HS-5 (cell line): Measurements from ENCODE around the gene ZFP64.
"Not testable (repeated sequence)": the region's sequence is repeated elsewhere in the genome, so short reads cannot be mapped to it uniquely, and the experiment has no call there.

ENCODE experiments used
- DNase-seq: peaks from one replicate; pipeline ENCODE4 v3.0.0-alpha.2; 2012; ENCODE audit warnings: low read depth

The ZFP64 gene

GRCh38 chr20:52201395-52201794 is 9.8 kb upstream of the ZFP64 start:
- no peak for DNase-seq

DNA sequence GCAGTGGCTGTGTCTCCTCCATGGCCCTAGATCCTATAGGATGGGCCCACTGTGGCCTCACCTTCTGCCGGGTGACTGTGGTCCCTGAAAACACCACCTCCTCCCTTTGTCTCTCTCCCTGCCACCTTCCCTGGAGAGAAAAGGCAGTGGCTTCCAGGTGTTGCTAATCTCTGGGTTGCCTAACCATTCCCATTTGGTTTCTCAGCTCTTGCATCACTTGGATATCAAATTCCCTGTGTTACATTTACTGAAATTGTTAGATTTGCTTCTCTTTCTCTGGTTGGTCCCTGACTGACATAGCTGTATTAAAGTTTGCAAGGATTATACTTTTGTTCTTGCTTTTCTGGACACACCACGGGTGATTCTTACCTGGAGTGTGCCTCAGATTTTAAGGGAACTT is 9.3 kb upstream of the ZFP64 start:
- DNase-seq, result no peak

- DNase-seq, result no peak
These were observed 5.3 kb upstream of the ZFP64 start for GRCh38 chr20:52196845-52197244.

GRCh38 chr20:52193886-52194545 is 2.4 kb upstream of the ZFP64 start:
- no peak for DNase-seq

- DNase-seq, result no peak
These were observed 1.6 kb upstream of the ZFP64 start for GRCh38 chr20:52193133-52193532.

DNA sequence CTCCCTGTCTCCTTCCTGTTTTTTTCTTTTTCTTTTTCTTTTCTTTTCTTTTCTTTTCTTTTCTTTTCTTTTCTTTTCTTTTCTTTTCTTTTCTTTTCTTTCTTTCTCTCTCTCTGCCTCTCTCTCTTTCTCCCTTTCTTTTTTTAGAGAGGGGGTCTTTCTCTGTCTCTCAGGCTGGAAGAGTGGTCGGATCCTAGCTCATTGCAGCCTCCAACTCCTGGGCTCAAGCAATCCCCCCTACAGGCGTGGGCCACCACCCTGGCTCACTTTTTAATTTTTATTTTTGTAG is 1.1 kb upstream of the ZFP64 start:
- DNase-seq, result not testable (repeated sequence)

GRCh38 chr20:52191916-52192718 is 538 bp upstream of the ZFP64 start:
- DNase-seq, result peak; percentile 65

DNA sequence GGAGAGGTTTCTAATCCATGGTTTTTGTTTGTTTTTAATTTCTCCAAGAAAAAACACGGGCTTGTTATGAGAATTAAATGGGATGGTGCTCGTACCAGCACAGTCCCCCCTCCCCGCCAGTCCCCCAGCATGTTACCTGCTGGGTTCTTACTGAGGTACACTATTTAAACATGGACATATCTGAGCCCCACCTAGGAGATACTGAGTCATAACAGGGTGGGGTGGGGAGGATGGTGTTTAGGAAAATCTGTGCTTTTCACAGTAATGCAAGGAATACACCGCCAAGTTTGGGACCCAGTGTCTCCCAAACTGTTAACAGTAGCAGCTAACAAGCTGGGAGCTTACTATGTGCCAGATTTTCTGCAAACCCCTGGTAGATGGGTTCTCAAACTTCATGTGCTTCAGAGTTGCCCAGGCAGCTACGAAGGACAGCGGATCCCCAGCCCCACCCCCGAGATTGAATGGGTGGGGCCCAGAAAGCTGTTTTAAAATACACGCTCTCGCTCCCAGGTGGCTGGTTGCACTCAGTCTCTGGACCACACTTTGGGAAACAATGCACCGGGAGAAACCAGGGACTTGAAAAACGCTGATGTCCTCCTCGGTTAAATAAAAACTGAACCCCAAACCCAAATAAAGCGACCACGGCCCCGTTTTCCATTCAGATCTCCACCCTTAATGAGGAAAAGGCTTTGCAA is 995 bp downstream of the ZFP64 start:
- DNase-seq, result peak; percentile 83

DNA sequence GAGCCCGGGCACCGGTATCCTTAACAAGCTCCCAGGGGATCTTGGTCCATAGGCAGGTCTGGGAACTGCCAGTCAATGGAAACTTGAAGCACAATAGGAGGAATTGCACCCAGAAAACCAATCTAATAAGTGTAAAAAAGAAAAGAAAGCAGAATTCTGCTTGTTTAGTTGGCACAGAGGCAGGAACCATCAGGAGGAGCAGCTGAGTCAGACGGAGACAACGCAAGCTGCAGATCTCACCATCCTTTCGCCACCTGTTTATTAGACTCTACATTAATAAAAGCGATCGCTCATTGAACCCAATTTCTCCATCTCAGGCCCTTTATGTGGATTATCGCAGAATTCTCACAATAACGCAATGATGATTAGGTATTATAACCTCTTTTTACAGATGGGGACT is 9.8 kb downstream of the ZFP64 start:
- DNase-seq, result no peak

- no peak for DNase-seq
These were observed 11.3 kb downstream of the ZFP64 start for GRCh38 chr20:52180180-52180840.

- DNase-seq, result no peak
These were observed 12.0 kb downstream of the ZFP64 start for GRCh38 chr20:52179331-52180179.

DNA sequence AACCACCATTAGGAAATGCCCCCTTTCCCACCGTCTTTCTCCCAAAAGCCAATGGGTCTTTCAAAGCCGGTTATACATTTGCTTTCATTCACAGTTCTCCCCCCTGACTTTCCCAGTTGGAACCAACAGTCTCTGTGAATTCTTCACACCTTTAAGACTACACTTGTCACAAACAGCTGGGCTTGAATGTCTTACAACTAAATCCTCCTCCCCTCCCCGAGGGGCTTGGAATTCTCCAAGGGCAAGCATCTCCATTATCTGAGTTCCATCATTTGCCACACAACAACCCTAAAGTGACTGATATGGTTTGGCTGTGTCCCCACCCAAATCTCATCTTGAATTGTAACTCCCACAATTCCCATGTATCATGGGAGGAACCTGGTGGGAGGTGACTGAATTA is 12.9 kb downstream of the ZFP64 start:
- no peak for DNase-seq

DNA sequence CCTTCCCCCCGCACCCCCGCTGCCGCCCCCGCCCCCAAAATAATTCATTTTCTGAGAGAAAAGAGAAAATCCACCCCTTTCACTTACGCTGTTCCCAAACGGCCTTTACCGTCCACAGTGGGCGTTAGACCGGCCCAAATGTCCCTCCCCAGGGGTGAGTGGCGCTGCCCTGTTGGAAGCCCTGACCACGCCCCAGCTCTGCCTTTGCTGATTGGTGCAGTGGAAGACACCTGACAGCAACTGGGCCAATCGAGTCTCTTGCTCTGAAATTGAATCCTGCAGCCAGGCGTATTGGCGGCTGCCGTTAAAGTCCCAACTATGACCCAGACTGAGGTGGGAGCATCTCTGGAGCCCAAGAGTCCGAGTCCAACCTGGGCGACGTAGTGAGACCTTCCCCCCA is 15.7 kb downstream of the ZFP64 start:
- no peak for DNase-seq

DNA sequence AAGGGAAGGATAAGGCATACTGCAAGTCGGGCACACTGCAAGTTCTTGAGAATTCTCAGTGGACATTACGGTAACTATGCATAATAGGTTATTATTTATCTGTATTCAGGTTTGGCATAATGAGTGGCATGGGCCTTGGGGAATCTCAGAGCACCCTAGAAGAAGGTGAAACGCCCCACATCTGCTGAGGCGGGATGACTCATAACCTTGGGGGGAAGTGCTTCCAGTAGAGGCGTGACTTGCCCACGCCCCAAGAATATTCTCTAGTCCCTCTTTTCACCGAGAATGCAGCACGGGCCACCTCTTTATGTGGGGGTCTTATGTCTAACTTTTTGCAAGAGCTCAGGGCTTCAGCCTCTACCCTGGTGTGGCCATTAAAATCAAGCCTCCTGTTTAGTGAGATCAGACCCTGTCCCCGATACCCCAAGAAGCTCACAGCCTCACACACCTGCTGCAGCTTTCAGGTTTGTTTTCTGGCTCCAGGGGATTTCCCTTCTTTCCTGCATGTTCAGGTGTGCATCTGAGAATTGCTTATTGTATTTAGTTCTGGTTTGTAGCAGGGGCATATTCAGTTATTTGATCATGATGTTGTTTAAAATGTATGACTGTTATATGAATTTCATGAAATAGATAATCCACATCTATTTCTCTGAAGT is 19.1 kb downstream of the ZFP64 start:
- no peak for DNase-seq

GRCh38 chr20:52171025-52171424 is 20.6 kb downstream of the ZFP64 start:
- no peak for DNase-seq

DNA sequence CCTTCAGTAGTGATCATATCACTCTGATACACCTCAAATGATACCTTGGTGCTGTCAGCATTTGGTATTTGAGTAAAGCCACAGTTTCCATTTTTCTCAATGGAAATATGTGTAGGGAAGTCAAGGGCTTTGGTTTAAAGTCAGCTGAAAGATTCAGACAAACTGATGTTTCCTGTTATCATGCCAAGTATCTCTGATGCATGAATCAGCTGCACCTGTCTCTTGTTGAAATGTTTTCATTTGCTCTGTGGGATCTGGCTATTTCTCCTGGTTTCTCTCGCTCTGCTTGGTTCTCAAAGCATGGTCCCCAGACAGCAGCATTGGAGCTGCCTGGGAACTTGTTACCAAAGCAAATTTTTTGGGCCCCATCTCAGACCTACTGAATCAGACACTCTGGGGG is 23.5 kb downstream of the ZFP64 start:
- no peak for DNase-seq

GRCh38 chr20:52167232-52167840 is 24.2 kb downstream of the ZFP64 start:
- DNase-seq, result no peak

DNA sequence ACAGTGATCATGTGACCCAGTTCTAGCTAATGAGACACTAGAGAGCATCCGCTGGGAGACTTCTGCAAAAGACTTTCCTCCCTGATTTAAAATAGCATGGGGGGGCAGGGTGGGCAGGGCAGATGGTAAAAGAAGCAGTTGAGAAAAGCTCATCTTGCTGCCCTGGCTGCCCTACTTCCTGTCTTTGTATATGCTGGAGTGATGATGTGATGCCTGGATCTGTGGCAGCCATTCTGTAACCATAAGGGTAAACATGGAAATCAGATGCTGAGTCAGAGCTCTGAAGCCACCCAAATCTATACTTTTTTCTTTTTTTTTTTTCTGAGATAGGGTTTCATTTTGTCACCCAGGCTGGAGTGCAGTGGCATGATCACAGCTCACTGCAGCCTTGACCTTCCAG is 25.4 kb downstream of the ZFP64 start:
- DNase-seq, result no peak

- DNase-seq, result no peak
These were observed 30.9 kb downstream of the ZFP64 start for GRCh38 chr20:52160621-52161204.

GRCh38 chr20:52160049-52160570 is 31.5 kb downstream of the ZFP64 start:
- no peak for DNase-seq
